Smooth muscle cell (in vitro differentiated cells): Measurements from ENCODE around the gene LGSN. TPM values are rescaled to one million over a fixed set of nuclear protein-coding genes. Genes with fewer than 3 reads are reported as not detected.
"Not testable (repeated sequence)": the region's sequence is repeated elsewhere in the genome, so short reads cannot be mapped to it uniquely, and the experiment has no call there.

ENCODE experiments used
- DNase-seq: peaks from one replicate; lab custom pipeline; 2025; ENCODE audit not compliant: unreplicated experiment; lab: John Stamatoyannopoulos, UW
- H2AFZ ChIP-seq: fragments of 200-600 bp; sonication (generic); 2 replicates; pipeline ENCODE4 v1.6.0; 2016; ENCODE audit warnings: antibody characterized with exemption, low read depth, mild to moderate bottlenecking
- H3F3A ChIP-seq: fragments of 200-600 bp; sonication (generic); 2 replicates; pipeline ENCODE4 v1.6.0; 2017; ENCODE audit warnings: antibody characterized with exemption, low read depth
- H3K27ac ChIP-seq: fragments of 200-600 bp; sonication (generic); 2 replicates; pipeline ENCODE4 v1.5.1; 2016; ENCODE audit warnings: low read depth, mild to moderate bottlenecking
- H3K27me3 ChIP-seq: fragments of 200-600 bp; sonication (generic); 2 replicates; pipeline ENCODE4 v1.6.1; 2016; ENCODE audit warnings: low read depth, mild to moderate bottlenecking
- H3K36me3 ChIP-seq: fragments of 200-600 bp; sonication (generic); 2 replicates; pipeline ENCODE4 v1.5.1; 2016; ENCODE audit warnings: low read depth
- H3K4me1 ChIP-seq: fragments of 200-600 bp; sonication (generic); 2 replicates; pipeline ENCODE4 v1.5.1; 2016; ENCODE audit warnings: low read depth
- H3K4me2 ChIP-seq: fragments of 200-600 bp; sonication (generic); 2 replicates; pipeline ENCODE4 v1.6.0; 2016; ENCODE audit warnings: mild to moderate bottlenecking
- H3K4me3 ChIP-seq: fragments of 200-600 bp; sonication (generic); 2 replicates; pipeline ENCODE4 v1.5.1; 2016; ENCODE audit warnings: mild to moderate bottlenecking
- H3K79me2 ChIP-seq: fragments of 200-600 bp; sonication (generic); 2 replicates; pipeline ENCODE4 v1.6.0; 2016; ENCODE audit warnings: low read depth, mild to moderate bottlenecking
- H3K9ac ChIP-seq: fragments of 200-600 bp; sonication (generic); 2 replicates; pipeline ENCODE4 v1.6.0; 2016; ENCODE audit warnings: low read depth
- H3K9me3 ChIP-seq: fragments of 200-600 bp; sonication (generic); replicated peaks from 2 replicates; pipeline ENCODE4 v1.5.1; 2016; ENCODE audit warnings: low read depth
- H4K20me1 ChIP-seq: fragments of 200-600 bp; sonication (generic); 2 replicates; pipeline ENCODE4 v1.6.0; 2016; ENCODE audit warnings: low read depth
- WGBS: methylation state at CpG from one replicate; pipeline ENCODE4 v1.1.7; 2016; ENCODE audit warnings: low lambda C conversion rate; 5-methylcytosine and 5-hydroxymethylcytosine counted together
- polyA plus RNA-seq: library from polyadenylated mRNA; unstranded; fragments of >200 nt; fragmentation: Nextera tagmentation; extraction: Ambion mirVana; gene quantifications from 2 replicates; pipeline ENCODE4 v1.2.1, GENCODE V29; 2016
- total RNA-seq: library from RNA; depleted of rRNA; stranded (reverse); fragments of >200 nt; gene quantifications from 2 replicates; pipeline ENCODE4 v1.2.3, GENCODE V29; 2014
- TF ChIP-seq, protein P1 (sequence below): fragments of 200-600 bp; sonication (generic); IDR thresholded peaks from 2 replicates; pipeline ENCODE4 v1.5.1; 2017; ENCODE audit warnings: borderline replicate concordance, mild to moderate bottlenecking, antibody characterized with exemption; ENCODE audit not compliant: insufficient read depth, poor library complexity, severe bottlenecking

Gene LGSN
- total and polyA plus RNA-seq, 2 experiments from 2014 or later, result not detected

DNA sequence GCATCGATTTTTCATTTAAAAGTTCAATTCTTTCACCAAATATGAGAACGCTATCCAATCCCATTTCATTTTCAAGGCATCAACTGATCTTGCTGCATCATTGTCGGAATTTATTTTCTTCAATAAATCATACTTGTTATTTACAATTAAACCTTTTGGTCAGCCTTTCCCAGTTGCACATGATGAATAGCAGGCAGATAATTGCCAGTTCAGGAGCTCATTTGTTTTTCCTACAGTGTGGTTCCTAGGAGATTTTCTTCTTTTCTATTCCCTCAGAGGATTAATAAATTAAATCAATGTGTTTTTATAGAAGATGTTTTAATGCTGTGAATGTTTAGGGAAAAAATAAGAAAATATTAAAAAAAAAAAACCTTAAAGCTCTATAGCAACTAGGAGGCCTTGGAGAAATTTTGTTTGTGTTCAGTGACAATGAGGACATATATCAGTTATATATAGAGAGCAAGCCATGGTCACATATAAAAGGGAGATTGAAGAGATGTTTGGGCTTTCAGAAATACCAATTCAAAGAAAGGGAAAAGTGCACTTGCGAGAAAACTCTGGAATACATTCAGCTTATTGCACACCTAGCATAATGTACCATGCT lies 30.4 kb downstream of the LGSN start:
- H3K27me3 ChIP-seq, result no peaks in the 10 kb centered on the region
- no peak for DNase-seq
- H3K4me1 ChIP-seq, result no peaks in the 10 kb centered on the region
- no peak overlapping the region for H3K4me2 ChIP-seq
- no peaks in the 10 kb centered on the region for H3F3A ChIP-seq
- H3K4me3 ChIP-seq, result no peak overlapping the region
- no peaks in the 10 kb centered on the region for H3K36me3 ChIP-seq
- no peak overlapping the region for H2AFZ ChIP-seq
- no peaks in the 10 kb centered on the region for H4K20me1 ChIP-seq
- no peak overlapping the region for H3K27ac ChIP-seq
- WGBS, result 94% methylated on average over 4 of the region's 4 CpGs
- no peaks in the 10 kb centered on the region for H3K9me3 ChIP-seq
- no peaks in the 10 kb centered on the region for H3K79me2 ChIP-seq
- no peak overlapping the region for H3K9ac ChIP-seq
- TF ChIP-seq, protein P1, sequence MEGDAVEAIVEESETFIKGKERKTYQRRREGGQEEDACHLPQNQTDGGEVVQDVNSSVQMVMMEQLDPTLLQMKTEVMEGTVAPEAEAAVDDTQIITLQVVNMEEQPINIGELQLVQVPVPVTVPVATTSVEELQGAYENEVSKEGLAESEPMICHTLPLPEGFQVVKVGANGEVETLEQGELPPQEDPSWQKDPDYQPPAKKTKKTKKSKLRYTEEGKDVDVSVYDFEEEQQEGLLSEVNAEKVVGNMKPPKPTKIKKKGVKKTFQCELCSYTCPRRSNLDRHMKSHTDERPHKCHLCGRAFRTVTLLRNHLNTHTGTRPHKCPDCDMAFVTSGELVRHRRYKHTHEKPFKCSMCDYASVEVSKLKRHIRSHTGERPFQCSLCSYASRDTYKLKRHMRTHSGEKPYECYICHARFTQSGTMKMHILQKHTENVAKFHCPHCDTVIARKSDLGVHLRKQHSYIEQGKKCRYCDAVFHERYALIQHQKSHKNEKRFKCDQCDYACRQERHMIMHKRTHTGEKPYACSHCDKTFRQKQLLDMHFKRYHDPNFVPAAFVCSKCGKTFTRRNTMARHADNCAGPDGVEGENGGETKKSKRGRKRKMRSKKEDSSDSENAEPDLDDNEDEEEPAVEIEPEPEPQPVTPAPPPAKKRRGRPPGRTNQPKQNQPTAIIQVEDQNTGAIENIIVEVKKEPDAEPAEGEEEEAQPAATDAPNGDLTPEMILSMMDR, result no peak

DNA sequence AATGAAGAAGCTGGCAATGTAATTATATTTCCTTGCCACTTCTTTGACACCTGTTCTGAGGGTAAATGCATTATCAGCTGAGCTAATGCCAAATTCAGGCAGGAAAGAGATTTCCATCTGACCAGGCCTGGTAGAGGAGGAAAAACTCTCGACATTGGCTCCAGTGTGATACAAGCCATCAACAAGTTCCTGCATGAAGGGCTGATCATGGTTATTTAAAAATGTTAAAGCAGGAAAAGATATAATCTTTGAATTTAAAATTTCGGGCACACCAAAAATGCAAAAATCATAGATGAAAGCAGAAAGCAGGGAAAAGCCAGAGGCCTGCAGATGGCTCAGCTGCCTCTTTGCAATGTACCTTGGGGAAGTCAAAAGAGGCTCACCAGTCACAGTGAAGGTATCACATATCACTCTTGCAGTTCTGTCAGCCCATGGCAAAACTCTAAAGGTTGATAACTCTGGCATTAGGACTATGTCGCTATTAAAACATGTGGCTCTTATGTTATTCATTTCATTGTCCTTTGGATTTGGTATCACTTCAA lies 39.1 kb downstream of the LGSN start:
- Histone ChIP-seq H3F3A (no peaks in the 10 kb centered on the region), H3K36me3 (no peaks in the 10 kb centered on the region), H3K4me3 (no peak overlapping the region), H3K27ac (no peak overlapping the region), H4K20me1 (no peaks in the 10 kb centered on the region), H3K9ac (no peak overlapping the region), H3K27me3 (no peaks in the 10 kb centered on the region), H3K4me1 (peaks cover 8% of the 10 kb centered on the region), H3K79me2 (no peaks in the 10 kb centered on the region), H2AFZ (no peak overlapping the region), H3K9me3 (no peaks in the 10 kb centered on the region), H3K4me2 (no peak overlapping the region)
- TF ChIP-seq, protein P1, result no peak
- DNase-seq, result no peak
- WGBS, result 81% methylated on average over 3 of the region's 3 CpGs

DNA sequence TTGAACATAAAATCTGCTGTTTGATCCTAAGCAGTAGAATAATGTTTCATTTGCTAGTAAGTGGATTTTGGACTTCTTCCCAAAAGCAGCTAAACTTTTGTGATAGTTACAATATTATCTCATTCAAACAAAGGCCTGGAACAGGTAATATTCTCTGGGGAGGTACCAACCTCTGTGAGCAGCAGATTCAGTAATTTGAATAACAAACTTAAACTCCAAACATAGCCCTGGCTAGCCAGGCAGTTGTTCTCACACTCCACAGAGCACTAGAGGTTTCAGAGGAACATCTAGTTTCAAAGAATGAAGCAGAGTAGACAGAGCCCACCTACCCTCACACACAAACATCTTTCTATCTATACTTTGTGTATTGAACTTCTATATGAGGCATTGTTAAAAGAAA lies 40.9 kb downstream of the LGSN start:
- no peak overlapping the region for H3K4me3 ChIP-seq
- H3K27ac ChIP-seq, result no peak overlapping the region
- no peaks in the 10 kb centered on the region for H4K20me1 ChIP-seq
- H3K79me2 ChIP-seq, result no peaks in the 10 kb centered on the region
- H2AFZ ChIP-seq, result no peak overlapping the region
- no peaks in the 10 kb centered on the region for H3K9me3 ChIP-seq
- TF ChIP-seq, protein P1, result no peak
- H3K4me1 ChIP-seq, result peaks cover 8% of the 10 kb centered on the region
- DNase-seq, result no peak
- no peaks in the 10 kb centered on the region for H3K36me3 ChIP-seq
- no peaks in the 10 kb centered on the region for H3K27me3 ChIP-seq
- H3K9ac ChIP-seq, result no peak overlapping the region
- H3F3A ChIP-seq, result no peaks in the 10 kb centered on the region
- no peak overlapping the region for H3K4me2 ChIP-seq

GRCh38 chr6:63275953-63276352 lies 43.8 kb downstream of the LGSN start:
- WGBS, result 71% methylated on average over 1 of the region's 1 CpG
- Histone ChIP-seq H3K4me3 (no peak overlapping the region), H3K27ac (no peak overlapping the region), H2AFZ (no peak overlapping the region), H3F3A (no peaks in the 10 kb centered on the region), H3K9me3 (no peaks in the 10 kb centered on the region), H3K9ac (no peak overlapping the region), H3K4me1 (no peaks in the 10 kb centered on the region), H3K79me2 (no peaks in the 10 kb centered on the region), H3K4me2 (no peak overlapping the region), H3K27me3 (no peaks in the 10 kb centered on the region), H4K20me1 (no peaks in the 10 kb centered on the region), H3K36me3 (no peaks in the 10 kb centered on the region)
- TF ChIP-seq, protein P1, result no peak
- DNase-seq, result no peak

- H3K9ac ChIP-seq, H3K79me2 ChIP-seq, H3K4me3 ChIP-seq, DNase-seq, H3K27me3 ChIP-seq, H4K20me1 ChIP-seq, H3K9me3 ChIP-seq, H3K27ac ChIP-seq, H3K36me3 ChIP-seq, H3K4me2 ChIP-seq, H3F3A ChIP-seq, H3K4me1 ChIP-seq, H2AFZ ChIP-seq: not testable (repeated sequence)
- 95% methylated on average over 30 of the region's 35 CpGs for WGBS
Observed at GRCh38 chr6:63274795-63275430, 44.9 kb downstream of the LGSN start.
